K562 (cell line): Measurements from ENCODE around the gene SH3BP5L. TPM values are rescaled to one million over a fixed set of nuclear protein-coding genes. Genes with fewer than 3 reads are reported as not detected.

Source experiments
- BCL6 ChIP-seq: fragments of 250-450 bp; sonication (Bioruptor Pico); IDR thresholded peaks from 2 replicates; pipeline ENCODE4 v1.4.0; 2020
- ERF ChIP-seq: fragments of 450-650 bp; formaldehyde crosslinking; IDR thresholded peaks from 2 replicates; pipeline ENCODE4 v1.4.0; 2020; ENCODE audit warnings: mild to moderate bottlenecking, mixed read lengths
- FIP1L1 ChIP-seq: fragments of 200-400 bp; formaldehyde crosslinking; IDR thresholded peaks from 2 replicates; pipeline ENCODE4 v1.6.1; 2018; ENCODE audit warnings: mild to moderate bottlenecking, low read depth, low read length; ENCODE audit not compliant: poor library complexity, severe bottlenecking
- HMGN3 ChIP-seq: IDR thresholded peaks from 2 replicates; pipeline ENCODE4 v1.6.1; 2011; ENCODE audit warnings: borderline replicate concordance, low read depth, mild to moderate bottlenecking, mixed read lengths, low read length; ENCODE audit not compliant: insufficient read length; ENCODE audit errors: extremely low read depth
- MYNN ChIP-seq, 2 experiments: sonication (generic); formaldehyde crosslinking in 1 of 2; IDR thresholded peaks; 2 replicates each; pipeline versions ENCODE4 v1.5.0 to v1.6.1; 2016 to 2020; ENCODE audit warnings: antibody characterized with exemption in 1 of 2, missing genetic modification reagents in 1 of 2
- NELFE ChIP-seq: IDR thresholded peaks from 2 replicates; pipeline ENCODE4 v1.6.1; 2011; ENCODE audit warnings: mild to moderate bottlenecking; ENCODE audit not compliant: insufficient read depth, insufficient read length
- NFE2 ChIP-seq: IDR thresholded peaks from 2 replicates; pipeline ENCODE4 v1.6.1; 2014; ENCODE audit warnings: antibody characterized with exemption, low read depth
- NFIC ChIP-seq: fragments of 450-650 bp; IDR thresholded peaks from 2 replicates; pipeline ENCODE4 v1.6.1; 2017; ENCODE audit warnings: mild to moderate bottlenecking, inconsistent platforms
- PTRF ChIP-seq: fragments of 450-650 bp; IDR thresholded peaks from 2 replicates; pipeline ENCODE4 v1.6.1; 2016; ENCODE audit warnings: mild to moderate bottlenecking, missing genetic modification characterization, missing compliant biosample characterization
- RB1 ChIP-seq: fragments of 450-650 bp; IDR thresholded peaks from 2 replicates; pipeline ENCODE4 v1.6.1; 2017; ENCODE audit warnings: low read depth, mild to moderate bottlenecking
- RBM22 ChIP-seq: fragments of 200-400 bp; formaldehyde crosslinking; IDR thresholded peaks from 2 replicates; pipeline ENCODE4 v1.6.1; 2018; ENCODE audit warnings: low read length, low read depth; ENCODE audit not compliant: poor library complexity, severe bottlenecking
- SMAD4 ChIP-seq: fragments of 250-450 bp; sonication (Bioruptor Pico); conservative IDR thresholded peaks from 2 replicates; pipeline ENCODE4 v1.8.0; 2021; ENCODE audit warnings: inconsistent platforms, mild to moderate bottlenecking, moderate library complexity
- SMARCA5 ChIP-seq: fragments of 450-650 bp; IDR thresholded peaks from 2 replicates; pipeline ENCODE4 v1.6.1; 2016
- TRIM28 ChIP-seq: fragments of 450-650 bp; IDR thresholded peaks from 2 replicates; pipeline ENCODE4 v1.6.1; 2017
- XRCC4 ChIP-seq: IDR thresholded peaks from one replicate; pipeline ENCODE4 v1.6.1; 2011; ENCODE audit not compliant: insufficient read depth, insufficient read length; ENCODE audit errors: extremely low read depth
- YBX1 ChIP-seq: fragments of 450-650 bp; IDR thresholded peaks from 2 replicates; pipeline ENCODE4 v1.7.1; 2016; ENCODE audit warnings: mild to moderate bottlenecking
- ZNF239 ChIP-seq: fragments of 250-450 bp; sonication (Bioruptor Pico); IDR thresholded peaks from 2 replicates; pipeline ENCODE4 v1.4.0; 2020; ENCODE audit warnings: mild to moderate bottlenecking
- ZNF3 ChIP-seq: fragments of 250-450 bp; sonication (Bioruptor Pico); IDR thresholded peaks from 2 replicates; pipeline ENCODE4 v1.5.0; 2021; ENCODE audit warnings: mild to moderate bottlenecking, moderate library complexity
- polyA plus RNA-seq, 8 experiments: library from polyadenylated mRNA; depleted of rRNA in 4 of 8; stranded (reverse) in 5 of 8; unstranded in 3 of 8; fragments of >200 nt; fragmentation: Nextera tagmentation in 2 of 8; fragmentation: Illumina TruSeq in 1 of 8; extraction: Ambion mirVana in 2 of 8; extraction: Trizol in 1 of 8; gene quantifications; 2 replicates each; pipeline versions ENCODE4 v1.2.1 to v1.2.3, GENCODE V29; 2011 to 2014; ENCODE audit warnings: inconsistent platforms in 1 of 8, missing spikeins in 1 of 8
- total RNA-seq, 7 experiments: library from RNA; depleted of rRNA in 6 of 7; stranded (reverse); fragments of >200 nt in 6 of 7; fragmentation: Illumina TruSeq in 2 of 7; extraction: Trizol in 2 of 7; gene quantifications; 2 replicates each; pipeline versions ENCODE4 v1.2.1 to v1.2.3, GENCODE V29; 2011 to 2021; ENCODE audit warnings: low replicate concordance in 1 of 7
- TF ChIP-seq, protein P1 (sequence below): fragments of 250-450 bp; sonication (Bioruptor Pico); IDR thresholded peaks from 2 replicates; pipeline ENCODE4 v1.5.0; 2021; ENCODE audit warnings: mild to moderate bottlenecking, borderline replicate concordance
- TF ChIP-seq, protein P2 (sequence below): sonication (generic); formaldehyde crosslinking; IDR thresholded peaks from 2 replicates; pipeline ENCODE4 v1.9.0; 2022; ENCODE audit warnings: mild to moderate bottlenecking, missing genetic modification reagents
- TF ChIP-seq, protein P3 (sequence below): sonication (generic); formaldehyde crosslinking; IDR thresholded peaks from 2 replicates; pipeline ENCODE4 v1.8.0; 2023; ENCODE audit warnings: mild to moderate bottlenecking, missing genetic modification reagents
- TF ChIP-seq, protein P4 (sequence below): fragments of 450-650 bp; IDR thresholded peaks from 2 replicates; pipeline ENCODE4 v1.6.1; 2016

Gene SH3BP5L
- total and polyA plus RNA-seq, 9 of the 15 experiments (the other 6 are each of a cell fraction or from before 2014, with no cell fraction given) = 1.9 to 26.5 (median 15.8) TPM

DNA sequence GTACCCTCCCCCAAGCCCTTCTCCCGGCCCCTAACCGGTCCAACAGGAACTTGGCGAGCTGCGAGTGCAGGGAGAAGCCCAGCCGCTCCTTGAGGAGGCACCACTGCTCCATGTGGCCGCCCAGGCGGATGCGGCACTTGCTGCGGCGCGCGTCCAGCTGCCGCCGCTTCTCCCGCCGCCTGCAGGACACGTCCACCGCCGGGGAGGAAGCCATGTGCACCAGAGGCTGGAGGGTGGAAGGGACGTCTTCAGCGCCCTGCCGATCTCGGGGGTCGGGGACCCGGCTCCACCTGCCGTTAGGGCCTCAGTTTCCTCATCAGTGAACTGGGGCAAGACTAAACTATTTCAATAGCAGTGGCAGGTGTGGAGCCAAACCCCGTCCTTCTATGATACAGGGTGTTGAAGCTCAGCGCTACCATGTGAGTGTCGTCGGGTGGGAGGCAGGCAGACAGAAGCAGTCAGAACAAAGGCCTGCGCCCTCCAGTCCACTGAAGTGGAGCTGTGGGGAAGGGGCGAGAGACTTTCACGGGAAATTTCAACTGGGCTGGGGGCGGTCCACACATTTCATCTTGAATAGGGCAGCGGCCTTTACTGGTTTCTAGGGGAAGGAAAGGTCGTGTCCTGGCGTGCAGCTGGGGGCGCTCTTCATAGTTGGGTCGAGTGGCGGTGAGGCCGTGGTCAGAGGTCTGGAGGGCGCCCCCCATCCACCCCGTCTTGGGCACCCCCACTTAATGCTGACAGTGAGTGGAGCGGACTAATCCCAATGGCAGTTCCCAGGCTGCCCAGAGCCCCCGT lies 32.6 kb upstream of the SH3BP5L start (continued):
- TF ChIP-seq HMGN3 (peak; percentile 85), ZNF3 (CRISPR knock-in tag) (no peak), YBX1 (no peak), RBM22 (peak; percentile 33), ZNF239 (CRISPR knock-in tag) (no peak; the same call in 1 of the 2 replicates), TRIM28 (no peak), XRCC4 (no peak), SMARCA5 (0 out of 2 replicates have a peak, but pooled peaks have one; percentile 14), PTRF (no peak), BCL6 (CRISPR knock-in tag) (no peak), FIP1L1 (no peak), SMAD4 (peak; percentile 66; the same call in 1 of the 2 replicates), RB1 (peak; percentile 68; the same call in 1 of the 2 replicates), MYNN (IDR thresholded peaks at IDR 0.05) (no peak), MYNN (CRISPR knock-in tag; IDR thresholded peaks at IDR 0.05) (no peak), NFE2 (0 out of 2 replicates have a peak, but pooled peaks have one; percentile 7), ERF (0 out of 2 replicates have a peak, but pooled peaks have one; percentile 73), NFIC (peak; percentile 43), NELFE (no peak)
- TF ChIP-seq, protein P1, sequence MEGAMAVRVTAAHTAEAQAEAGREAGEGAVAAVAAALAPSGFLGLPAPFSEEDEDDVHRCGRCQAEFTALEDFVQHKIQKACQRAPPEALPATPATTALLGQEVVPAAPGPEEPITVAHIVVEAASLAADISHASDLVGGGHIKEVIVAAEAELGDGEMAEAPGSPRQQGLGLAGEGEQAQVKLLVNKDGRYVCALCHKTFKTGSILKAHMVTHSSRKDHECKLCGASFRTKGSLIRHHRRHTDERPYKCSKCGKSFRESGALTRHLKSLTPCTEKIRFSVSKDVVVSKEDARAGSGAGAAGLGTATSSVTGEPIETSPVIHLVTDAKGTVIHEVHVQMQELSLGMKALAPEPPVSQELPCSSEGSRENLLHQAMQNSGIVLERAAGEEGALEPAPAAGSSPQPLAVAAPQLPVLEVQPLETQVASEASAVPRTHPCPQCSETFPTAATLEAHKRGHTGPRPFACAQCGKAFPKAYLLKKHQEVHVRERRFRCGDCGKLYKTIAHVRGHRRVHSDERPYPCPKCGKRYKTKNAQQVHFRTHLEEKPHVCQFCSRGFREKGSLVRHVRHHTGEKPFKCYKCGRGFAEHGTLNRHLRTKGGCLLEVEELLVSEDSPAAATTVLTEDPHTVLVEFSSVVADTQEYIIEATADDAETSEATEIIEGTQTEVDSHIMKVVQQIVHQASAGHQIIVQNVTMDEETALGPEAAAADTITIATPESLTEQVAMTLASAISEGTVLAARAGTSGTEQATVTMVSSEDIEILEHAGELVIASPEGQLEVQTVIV (CRISPR knock-in tag) = no peak
- TF ChIP-seq, protein P2, sequence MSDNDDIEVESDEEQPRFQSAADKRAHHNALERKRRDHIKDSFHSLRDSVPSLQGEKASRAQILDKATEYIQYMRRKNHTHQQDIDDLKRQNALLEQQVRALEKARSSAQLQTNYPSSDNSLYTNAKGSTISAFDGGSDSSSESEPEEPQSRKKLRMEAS = peak; percentile 96
- TF ChIP-seq, protein P3, sequence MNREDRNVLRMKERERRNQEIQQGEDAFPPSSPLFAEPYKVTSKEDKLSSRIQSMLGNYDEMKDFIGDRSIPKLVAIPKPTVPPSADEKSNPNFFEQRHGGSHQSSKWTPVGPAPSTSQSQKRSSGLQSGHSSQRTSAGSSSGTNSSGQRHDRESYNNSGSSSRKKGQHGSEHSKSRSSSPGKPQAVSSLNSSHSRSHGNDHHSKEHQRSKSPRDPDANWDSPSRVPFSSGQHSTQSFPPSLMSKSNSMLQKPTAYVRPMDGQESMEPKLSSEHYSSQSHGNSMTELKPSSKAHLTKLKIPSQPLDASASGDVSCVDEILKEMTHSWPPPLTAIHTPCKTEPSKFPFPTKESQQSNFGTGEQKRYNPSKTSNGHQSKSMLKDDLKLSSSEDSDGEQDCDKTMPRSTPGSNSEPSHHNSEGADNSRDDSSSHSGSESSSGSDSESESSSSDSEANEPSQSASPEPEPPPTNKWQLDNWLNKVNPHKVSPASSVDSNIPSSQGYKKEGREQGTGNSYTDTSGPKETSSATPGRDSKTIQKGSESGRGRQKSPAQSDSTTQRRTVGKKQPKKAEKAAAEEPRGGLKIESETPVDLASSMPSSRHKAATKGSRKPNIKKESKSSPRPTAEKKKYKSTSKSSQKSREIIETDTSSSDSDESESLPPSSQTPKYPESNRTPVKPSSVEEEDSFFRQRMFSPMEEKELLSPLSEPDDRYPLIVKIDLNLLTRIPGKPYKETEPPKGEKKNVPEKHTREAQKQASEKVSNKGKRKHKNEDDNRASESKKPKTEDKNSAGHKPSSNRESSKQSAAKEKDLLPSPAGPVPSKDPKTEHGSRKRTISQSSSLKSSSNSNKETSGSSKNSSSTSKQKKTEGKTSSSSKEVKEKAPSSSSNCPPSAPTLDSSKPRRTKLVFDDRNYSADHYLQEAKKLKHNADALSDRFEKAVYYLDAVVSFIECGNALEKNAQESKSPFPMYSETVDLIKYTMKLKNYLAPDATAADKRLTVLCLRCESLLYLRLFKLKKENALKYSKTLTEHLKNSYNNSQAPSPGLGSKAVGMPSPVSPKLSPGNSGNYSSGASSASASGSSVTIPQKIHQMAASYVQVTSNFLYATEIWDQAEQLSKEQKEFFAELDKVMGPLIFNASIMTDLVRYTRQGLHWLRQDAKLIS (CRISPR knock-in tag) = peak; percentile 59; the same call in 1 of the 2 replicates
- TF ChIP-seq, protein P4, sequence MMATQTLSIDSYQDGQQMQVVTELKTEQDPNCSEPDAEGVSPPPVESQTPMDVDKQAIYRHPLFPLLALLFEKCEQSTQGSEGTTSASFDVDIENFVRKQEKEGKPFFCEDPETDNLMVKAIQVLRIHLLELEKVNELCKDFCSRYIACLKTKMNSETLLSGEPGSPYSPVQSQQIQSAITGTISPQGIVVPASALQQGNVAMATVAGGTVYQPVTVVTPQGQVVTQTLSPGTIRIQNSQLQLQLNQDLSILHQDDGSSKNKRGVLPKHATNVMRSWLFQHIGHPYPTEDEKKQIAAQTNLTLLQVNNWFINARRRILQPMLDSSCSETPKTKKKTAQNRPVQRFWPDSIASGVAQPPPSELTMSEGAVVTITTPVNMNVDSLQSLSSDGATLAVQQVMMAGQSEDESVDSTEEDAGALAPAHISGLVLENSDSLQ = no peak
